Esophagus (tissue), 2 donors: ENCODE measurements around the gene STEAP2. TPM values are rescaled to one million over a fixed set of nuclear protein-coding genes. Genes with fewer than 3 reads are reported as not detected.
A peak's percentile ranks its signal among the peaks of the same experiment; 100 is the strongest.

Experiments
- H3K27ac ChIP-seq, 2 donors: one replicate each; pipeline ENCODE4 v1.5.1; 2013; ENCODE audit warnings: low read depth in 2 of 2, mild to moderate bottlenecking in 2 of 2, inconsistent platforms in 1 of 2, low read length in 1 of 2, moderate library complexity in 1 of 2
- H3K27me3 ChIP-seq, 2 donors: one replicate each; pipeline ENCODE4 v1.6.1; 2013; ENCODE audit warnings: low read length in 2 of 2, control low read depth in 1 of 2, mild to moderate bottlenecking in 1 of 2; ENCODE audit not compliant: insufficient read depth in 2 of 2, control insufficient read depth in 1 of 2
- H3K36me3 ChIP-seq, 2 donors: one replicate each; pipeline ENCODE4 v1.6.1; 2013; ENCODE audit warnings: low read length in 1 of 2; ENCODE audit not compliant: control insufficient read depth in 2 of 2, insufficient read depth in 2 of 2
- H3K4me1 ChIP-seq, 2 donors: one replicate each; pipeline ENCODE4 v1.6.1; 2013; ENCODE audit warnings: low read length in 1 of 2; ENCODE audit not compliant: control insufficient read depth in 2 of 2, insufficient read depth in 2 of 2
- H3K4me3 ChIP-seq, 2 donors: one replicate each; pipeline ENCODE4 v1.5.1; 2013; ENCODE audit warnings: low read length in 2 of 2, mild to moderate bottlenecking in 2 of 2, low read depth in 1 of 2, moderate library complexity in 1 of 2
- H3K9me3 ChIP-seq, 2 donors: one replicate each; pipeline ENCODE4 v1.6.1; 2013; ENCODE audit warnings: mild to moderate bottlenecking in 2 of 2, low read depth in 1 of 2, low read length in 1 of 2, moderate library complexity in 1 of 2; ENCODE audit not compliant: control insufficient read depth in 2 of 2, insufficient read depth in 1 of 2
- WGBS, 2 donors: extraction: QIAGEN DNeasy Blood & Tissue Kit; methylation state at CpG; one replicate each; pipeline ENCODE4 v1.1.7; 2013; 5-methylcytosine and 5-hydroxymethylcytosine counted together
- polyA plus RNA-seq, 2 donors: library from polyadenylated mRNA; stranded (reverse); fragments of 200-250 nt; gene quantifications; one replicate each; pipeline ENCODE4 v1.2.3, GENCODE V29; 2013
- donor health status: healthy with polysubstance abuse.
- donor health status: Bipolar disorder and iron deficiency.

Gene STEAP2
- polyA plus RNA-seq, result 1 to 10 TPM; 2.1 to 2.6 TPM

- H3K4me3 ChIP-seq, result peak within 1 kb of the TSS; percentile 61 to 86
- peak within 1 kb of the TSS; percentile 83 to 90 for H3K27ac ChIP-seq
- 1 to 2% methylated on average over 64 to 73 of the region's 73 CpGs for WGBS, 2 donors
- no peaks in the 10 kb centered on the region for H3K36me3 ChIP-seq
- H3K27me3 ChIP-seq, result no peaks in the 10 kb centered on the region
- no peaks in the 10 kb centered on the region for H3K9me3 ChIP-seq
- no peaks in the 10 kb centered on the region for H3K4me1 ChIP-seq
Observed at GRCh38 chr7:90211391-90212148, at the start of gene STEAP2. TSS of gene STEAP2 (plus strand) at chr7:90211740. CDS start at chr7:90225083, 13,343 bp downstream.

DNA sequence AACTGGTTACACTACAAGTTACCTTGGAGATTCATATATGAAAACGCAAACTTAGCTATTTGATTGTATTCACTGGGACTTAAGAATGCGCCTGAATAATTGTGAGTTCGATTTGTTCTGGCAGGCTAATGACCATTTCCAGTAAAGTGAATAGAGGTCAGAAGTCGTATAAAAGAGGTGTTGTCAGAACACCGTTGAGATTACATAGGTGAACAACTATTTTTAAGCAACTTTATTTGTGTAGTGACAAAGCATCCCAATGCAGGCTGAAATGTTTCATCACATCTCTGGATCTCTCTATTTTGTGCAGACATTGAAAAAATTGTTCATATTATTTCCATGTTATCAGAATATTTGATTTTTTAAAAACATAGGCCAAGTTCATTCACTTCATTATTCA is 48.0 kb upstream of the STEAP2 start:
- H3K4me1 ChIP-seq, result no peaks in the 10 kb centered on the region
- H3K36me3 ChIP-seq, result no peaks in the 10 kb centered on the region
- no peak overlapping the region for H3K4me3 ChIP-seq
- no peaks in the 10 kb centered on the region for H3K9me3 ChIP-seq
- no peaks in the 10 kb centered on the region for H3K27me3 ChIP-seq
- WGBS, 2 donors, result 86 to 89% methylated on average over 5 of the region's 5 CpGs
- H3K27ac ChIP-seq, result no peak overlapping the region

GRCh38 chr7:90165724-90166123 is 45.8 kb upstream of the STEAP2 start:
- WGBS, 2 donors, result 72 to 86% methylated on average over 2 of the region's 2 CpGs
- no peaks in the 10 kb centered on the region for H3K36me3 ChIP-seq
- no peaks in the 10 kb centered on the region for H3K4me1 ChIP-seq
- no peak overlapping the region for H3K4me3 ChIP-seq
- no peaks in the 10 kb centered on the region for H3K27me3 ChIP-seq
- no peak overlapping the region for H3K27ac ChIP-seq
- H3K9me3 ChIP-seq, result no peaks in the 10 kb centered on the region

DNA sequence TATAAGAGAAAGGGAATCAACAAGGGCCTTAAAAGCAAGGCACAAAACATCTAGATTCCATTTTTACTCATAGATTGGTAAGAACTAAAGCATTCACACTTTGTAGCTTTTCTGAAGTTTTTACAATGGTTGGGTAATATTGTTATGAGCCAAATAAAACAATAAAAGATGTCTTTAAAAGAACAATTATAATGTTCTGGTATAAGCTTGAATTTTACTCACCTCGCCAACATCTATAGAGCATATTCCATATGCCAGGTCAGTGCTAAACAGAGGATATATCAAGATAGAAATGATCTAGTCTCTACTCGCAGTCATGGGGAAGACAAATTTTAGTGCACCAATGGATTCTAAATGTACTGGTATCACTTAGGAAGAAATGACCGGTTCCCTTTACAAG is 45.4 kb upstream of the STEAP2 start:
- no peaks in the 10 kb centered on the region for H3K27me3 ChIP-seq
- no peaks in the 10 kb centered on the region for H3K9me3 ChIP-seq
- H3K4me1 ChIP-seq, result no peaks in the 10 kb centered on the region
- no peaks in the 10 kb centered on the region for H3K36me3 ChIP-seq
- no peak overlapping the region for H3K4me3 ChIP-seq
- WGBS, 2 donors, result 69 to 95% methylated on average over 3 of the region's 3 CpGs
- no peak overlapping the region for H3K27ac ChIP-seq

GRCh38 chr7:90167361-90167760 is 44.2 kb upstream of the STEAP2 start:
- Histone ChIP-seq H3K36me3 (no peaks in the 10 kb centered on the region), H3K4me3 (no peak overlapping the region), H3K27me3 (no peaks in the 10 kb centered on the region), H3K27ac (no peak overlapping the region), H3K9me3 (no peaks in the 10 kb centered on the region), H3K4me1 (no peaks in the 10 kb centered on the region)
- WGBS, 2 donors, result 81 to 82% methylated on average over 4 of the region's 4 CpGs

GRCh38 chr7:90169891-90170290 is 41.6 kb upstream of the STEAP2 start:
- no peak overlapping the region for H3K4me3 ChIP-seq
- H3K4me1 ChIP-seq, result no peaks in the 10 kb centered on the region
- no peaks in the 10 kb centered on the region for H3K27me3 ChIP-seq
- no peak overlapping the region for H3K27ac ChIP-seq
- no peaks in the 10 kb centered on the region for H3K36me3 ChIP-seq
- WGBS, 2 donors, result 93 to 98% methylated on average over 1 of the region's 1 CpG
- H3K9me3 ChIP-seq, result no peaks in the 10 kb centered on the region

- Histone ChIP-seq H3K27ac (no peak overlapping the region), H3K9me3 (peaks cover 0 to 4% of the 10 kb centered on the region in 2 donors), H3K4me1 (peaks cover 0 to 2% of the 10 kb centered on the region in 2 donors), H3K36me3 (no peaks in the 10 kb centered on the region), H3K27me3 (no peaks in the 10 kb centered on the region), H3K4me3 (no peak overlapping the region)
- WGBS, 2 donors, result 78 to 83% methylated on average over 2 of the region's 2 CpGs
Observed at GRCh38 chr7:90172121-90172520, 39.4 kb upstream of the STEAP2 start.

DNA sequence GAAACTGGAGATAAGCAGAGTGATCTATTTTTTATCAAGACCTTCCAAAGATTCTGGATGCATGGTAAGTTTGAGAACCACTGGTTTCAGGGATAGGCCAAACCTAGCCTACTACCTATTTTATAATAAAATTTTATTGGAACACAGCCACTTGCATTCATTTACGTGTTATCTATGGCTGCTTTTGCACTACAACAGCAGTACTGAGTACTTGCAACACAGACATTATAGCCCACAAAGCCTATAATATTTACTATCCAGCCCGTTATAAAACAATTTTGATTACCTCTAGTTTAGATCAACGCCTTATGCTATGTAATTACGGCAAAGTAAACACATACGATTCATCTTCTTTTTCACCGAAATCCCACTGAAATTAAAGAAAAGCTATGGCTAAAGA is 38.9 kb upstream of the STEAP2 start:
- Histone ChIP-seq H3K4me1 (peaks cover 0 to 2% of the 10 kb centered on the region in 2 donors), H3K4me3 (no peak overlapping the region), H3K27me3 (no peaks in the 10 kb centered on the region), H3K36me3 (no peaks in the 10 kb centered on the region), H3K27ac (no peak overlapping the region), H3K9me3 (peaks cover 0 to 4% of the 10 kb centered on the region in 2 donors)
- WGBS, 2 donors, result 86 to 91% methylated on average over 6 of the region's 6 CpGs

GRCh38 chr7:90173127-90173844 is 38.3 kb upstream of the STEAP2 start:
- Histone ChIP-seq H3K4me1 (peaks cover 0 to 2% of the 10 kb centered on the region in 2 donors), H3K27me3 (no peaks in the 10 kb centered on the region), H3K36me3 (no peaks in the 10 kb centered on the region), H3K9me3 (peaks cover 0 to 4% of the 10 kb centered on the region in 2 donors), H3K27ac (no peak overlapping the region), H3K4me3 (no peak overlapping the region)
- WGBS, 2 donors, result 76 to 80% methylated on average over 4 of the region's 4 CpGs
